MCF 10A (cell line): ENCODE results near the gene ZNF606. TPM values are rescaled to one million over a fixed set of nuclear protein-coding genes. Genes with fewer than 3 reads are reported as not detected.
"Not testable (repeated sequence)": the region's sequence is repeated elsewhere in the genome, so short reads cannot be mapped to it uniquely, and the experiment has no call there.

ENCODE experiments used
- BruUV-seq: library from RNA; stranded (reverse); fragments of 400-500 nt; replicated peaks from 2 replicates; lab custom pipeline; 2021; lab: Mats Ljungman, UMichigan
- CTCF ChIA-PET: fragments of 300-600 bp; sonication (Branson Sonifier 250); formaldehyde crosslinking; extraction: SDS; loops from one replicate; lab custom pipeline; 2021; ENCODE audit warnings: antibody characterized with exemption, inconsistent platforms; lab: Yijun Ruan, JAX
- POLR2A ChIA-PET: fragments of 300-600, 350-650 bp; sonication (Branson Sonifier 250); formaldehyde crosslinking; extraction: SDS; loops from one replicate; lab custom pipeline; 2020; ENCODE audit warnings: antibody characterized with exemption, inconsistent platforms; lab: Yijun Ruan, JAX
- DNase-seq: peaks from one replicate; pipeline ENCODE4 v3.0.0-alpha.2; 2018; ENCODE audit not compliant: unreplicated experiment
- H3K27ac Mint-ChIP-seq: one replicate; pipeline ENCODE4 v1.8.0; 2022; ENCODE audit warnings: mild to moderate bottlenecking, low read depth, mixed read lengths; ENCODE audit not compliant: unreplicated experiment
- H3K27me3 Mint-ChIP-seq: one replicate; pipeline ENCODE4 v1.8.0; 2022; ENCODE audit warnings: mixed read lengths; ENCODE audit not compliant: insufficient read depth, unreplicated experiment
- H3K36me3 Mint-ChIP-seq: one replicate; pipeline ENCODE4 v1.8.0; 2022; ENCODE audit warnings: mild to moderate bottlenecking, moderate library complexity, mixed read lengths; ENCODE audit not compliant: insufficient read depth, unreplicated experiment
- H3K4me1 Mint-ChIP-seq: one replicate; pipeline ENCODE4 v1.8.0; 2022; ENCODE audit warnings: mixed read lengths; ENCODE audit not compliant: insufficient read depth, unreplicated experiment
- H3K4me3 Mint-ChIP-seq: one replicate; pipeline ENCODE4 v1.8.0; 2022; ENCODE audit warnings: mild to moderate bottlenecking, moderate library complexity, mixed read lengths; ENCODE audit not compliant: unreplicated experiment
- H3K9me3 Mint-ChIP-seq: one replicate; pipeline ENCODE4 v1.8.0; 2022; ENCODE audit warnings: mixed read lengths; ENCODE audit not compliant: unreplicated experiment
- CTCF ChIP-seq: fragments of 200-600 bp; IDR thresholded peaks from one replicate; pipeline ENCODE4 v1.8.0; 2022; ENCODE audit warnings: antibody characterized with exemption, mild to moderate bottlenecking; ENCODE audit not compliant: unreplicated experiment
- intact Hi-C: fragments of 100-400 bp; cut with micrococcal nuclease; formaldehyde crosslinking; loops from 2 replicates; pipeline ENCODE4 v1.14.1; 2022
- total RNA-seq: library from RNA; stranded (reverse); gene quantifications from 2 replicates; pipeline ENCODE4 v1.2.3, GENCODE V29; 2022

ZNF606 gene
- total RNA-seq, 1 experiment from 2014 or later: 0.98 TPM

DNA sequence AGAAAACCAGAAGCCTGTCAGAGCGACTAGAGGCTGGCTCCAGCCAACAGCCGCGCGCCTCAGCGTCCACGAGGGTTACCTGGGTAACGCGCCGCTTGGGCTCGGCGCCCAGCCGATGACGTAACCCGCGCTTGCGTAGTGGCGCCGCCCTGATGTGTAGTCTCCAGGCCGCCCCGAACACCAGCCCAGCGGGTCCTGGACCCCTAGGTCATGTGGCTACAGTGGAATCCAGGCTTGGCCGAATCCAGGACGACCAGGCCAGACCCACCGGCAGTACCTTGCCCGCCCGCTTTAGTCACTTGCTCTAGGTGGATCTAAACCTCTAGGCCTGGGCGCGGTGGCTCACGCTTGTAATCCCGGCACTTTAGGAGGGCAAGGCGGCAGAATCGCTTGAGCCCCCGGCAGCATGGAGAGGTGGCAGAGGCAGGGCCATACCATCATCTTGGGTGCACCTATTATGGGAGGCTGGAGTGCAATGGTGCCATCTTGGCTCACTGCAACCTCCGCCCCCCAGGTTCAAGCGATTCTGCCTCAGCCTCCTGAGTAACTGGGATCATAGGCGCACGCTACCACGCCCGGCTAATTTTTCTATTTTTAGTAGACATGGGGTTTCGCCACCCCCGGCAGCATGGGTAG lies 7.2 kb upstream of the ZNF606 start:
- Mint-ChIP-seq H3K9me3 (peaks cover 37% of the 10 kb centered on the region), H3K36me3 (peaks cover 4% of the 10 kb centered on the region), H3K27ac (no peak overlapping the region), H3K27me3 (no peaks in the 10 kb centered on the region), H3K4me3 (peak overlapping the region; percentile 58), H3K4me1 (no peaks in the 10 kb centered on the region)
- peak; percentile 72 for DNase-seq
- intact Hi-C loops: no loop called here
- no peak for TF ChIP-seq CTCF
- CTCF ChIA-PET: interaction anchor here (0.6 kb wide), 1 partner anchor 34 kb away, joined by 3 read pairs; no protein-coding TSS in a partner anchor
- no TSS peak for BruUV-seq
- POLR2A ChIA-PET: no interaction called here

- TF ChIP-seq CTCF: no peak
- H3K27me3 Mint-ChIP-seq: no peaks in the 10 kb centered on the region
- H3K9me3 Mint-ChIP-seq: peaks cover 42% of the 10 kb centered on the region
- peaks cover 4% of the 10 kb centered on the region for H3K36me3 Mint-ChIP-seq
- no peak overlapping the region for H3K27ac Mint-ChIP-seq
- intact Hi-C loops: no loop called here
- DNase-seq: no peak
- no peaks in the 10 kb centered on the region for H3K4me1 Mint-ChIP-seq
- ChIA-PET POLR2A (no interaction called here), CTCF (interaction anchor here (1.0 kb wide), 1 partner anchor 907 kb away, joined by 5 read pairs; no protein-coding TSS in a partner anchor)
- peak overlapping the region; percentile 58 for H3K4me3 Mint-ChIP-seq
- BruUV-seq: no TSS peak
Observed at GRCh38 chr19:58009301-58009665, 6.7 kb upstream of the ZNF606 start.

GRCh38 chr19:58008877-58009276 lies 6.3 kb upstream of the ZNF606 start:
- intact Hi-C loops, H3K27me3 Mint-ChIP-seq, POLR2A ChIA-PET, BruUV-seq, H3K36me3 Mint-ChIP-seq, H3K4me1 Mint-ChIP-seq, H3K27ac Mint-ChIP-seq: not testable (repeated sequence)
- CTCF ChIA-PET: interaction anchor here (1.0 kb wide), 1 partner anchor 906 kb away, joined by 5 read pairs; no protein-coding TSS in a partner anchor
- peak; percentile 7 for DNase-seq
- Mint-ChIP-seq H3K9me3 (peaks cover 46% of the 10 kb centered on the region), H3K4me3 (peak overlapping the region; percentile 58)

DNA sequence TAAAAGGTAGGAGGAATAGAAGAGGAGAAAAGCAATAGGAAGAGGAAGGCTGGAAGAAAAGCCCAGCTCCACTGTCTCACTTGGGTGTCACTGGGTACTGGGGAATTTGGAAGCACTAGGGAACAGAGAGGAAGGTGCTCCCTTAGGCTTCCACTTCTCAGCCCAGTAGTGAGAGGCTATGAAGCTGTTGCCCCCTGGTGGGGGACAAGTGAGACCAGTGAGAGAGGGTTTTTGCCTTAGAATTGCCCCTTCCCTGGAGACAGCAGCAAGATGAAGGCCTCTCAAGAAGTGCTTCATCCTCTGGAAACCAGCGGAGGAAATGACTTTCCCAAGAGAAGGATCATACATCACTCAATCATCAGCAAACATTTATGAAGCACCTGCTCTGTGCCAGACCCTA lies 4.7 kb upstream of the ZNF606 start:
- BruUV-seq: no TSS peak
- ChIA-PET POLR2A (no interaction called here), CTCF (no interaction called here)
- no peak overlapping the region for H3K4me3 Mint-ChIP-seq
- H3K4me1 Mint-ChIP-seq: no peaks in the 10 kb centered on the region
- H3K9me3 Mint-ChIP-seq: peaks cover 39% of the 10 kb centered on the region
- no peaks in the 10 kb centered on the region for H3K27me3 Mint-ChIP-seq
- H3K27ac Mint-ChIP-seq: no peak overlapping the region
- intact Hi-C loops: no loop called here
- H3K36me3 Mint-ChIP-seq: no peaks in the 10 kb centered on the region
- no peak for TF ChIP-seq CTCF
- DNase-seq: no peak
